ENCODE measurements around the gene HOXA2. TPM values are rescaled to one million over a fixed set of nuclear protein-coding genes. Genes with fewer than 3 reads are reported as not detected.

Gene HOXA2
- total and polyA plus RNA-seq, 2 of the 13 experiments (the other 11 are each of a cell fraction or from before 2014, with no cell fraction given) = 0.22 to 0.29 TPM

GRCh38 chr7:27141923-27142579, 39.6 kb upstream of the HOXA2 start (continued):
- TF ChIP-seq PHF21A (CRISPR knock-in tag; IDR thresholded peaks at IDR 0.05) = 0 out of 2 replicates have a peak, but pooled peaks have one; percentile 18
- no peak for TF ChIP-seq ZNF251 (CRISPR knock-in tag; IDR thresholded peaks at IDR 0.05)
- TF ChIP-seq SAP130 (CRISPR knock-in tag; IDR thresholded peaks at IDR 0.05; ENCODE audit: low read depth) = peak; percentile 55
- no peak for TF ChIP-seq IRF2 (CRISPR knock-in tag; IDR thresholded peaks at IDR 0.05)
- TF ChIP-seq HMGXB4 (CRISPR knock-in tag; IDR thresholded peaks at IDR 0.05; ENCODE audit: borderline replicate concordance in 1 of 2, low read depth in 1 of 2) = peak in 1 of 2 experiments; percentile 67; a peak in 2 of 4 replicates
- TF ChIP-seq, protein P1, sequence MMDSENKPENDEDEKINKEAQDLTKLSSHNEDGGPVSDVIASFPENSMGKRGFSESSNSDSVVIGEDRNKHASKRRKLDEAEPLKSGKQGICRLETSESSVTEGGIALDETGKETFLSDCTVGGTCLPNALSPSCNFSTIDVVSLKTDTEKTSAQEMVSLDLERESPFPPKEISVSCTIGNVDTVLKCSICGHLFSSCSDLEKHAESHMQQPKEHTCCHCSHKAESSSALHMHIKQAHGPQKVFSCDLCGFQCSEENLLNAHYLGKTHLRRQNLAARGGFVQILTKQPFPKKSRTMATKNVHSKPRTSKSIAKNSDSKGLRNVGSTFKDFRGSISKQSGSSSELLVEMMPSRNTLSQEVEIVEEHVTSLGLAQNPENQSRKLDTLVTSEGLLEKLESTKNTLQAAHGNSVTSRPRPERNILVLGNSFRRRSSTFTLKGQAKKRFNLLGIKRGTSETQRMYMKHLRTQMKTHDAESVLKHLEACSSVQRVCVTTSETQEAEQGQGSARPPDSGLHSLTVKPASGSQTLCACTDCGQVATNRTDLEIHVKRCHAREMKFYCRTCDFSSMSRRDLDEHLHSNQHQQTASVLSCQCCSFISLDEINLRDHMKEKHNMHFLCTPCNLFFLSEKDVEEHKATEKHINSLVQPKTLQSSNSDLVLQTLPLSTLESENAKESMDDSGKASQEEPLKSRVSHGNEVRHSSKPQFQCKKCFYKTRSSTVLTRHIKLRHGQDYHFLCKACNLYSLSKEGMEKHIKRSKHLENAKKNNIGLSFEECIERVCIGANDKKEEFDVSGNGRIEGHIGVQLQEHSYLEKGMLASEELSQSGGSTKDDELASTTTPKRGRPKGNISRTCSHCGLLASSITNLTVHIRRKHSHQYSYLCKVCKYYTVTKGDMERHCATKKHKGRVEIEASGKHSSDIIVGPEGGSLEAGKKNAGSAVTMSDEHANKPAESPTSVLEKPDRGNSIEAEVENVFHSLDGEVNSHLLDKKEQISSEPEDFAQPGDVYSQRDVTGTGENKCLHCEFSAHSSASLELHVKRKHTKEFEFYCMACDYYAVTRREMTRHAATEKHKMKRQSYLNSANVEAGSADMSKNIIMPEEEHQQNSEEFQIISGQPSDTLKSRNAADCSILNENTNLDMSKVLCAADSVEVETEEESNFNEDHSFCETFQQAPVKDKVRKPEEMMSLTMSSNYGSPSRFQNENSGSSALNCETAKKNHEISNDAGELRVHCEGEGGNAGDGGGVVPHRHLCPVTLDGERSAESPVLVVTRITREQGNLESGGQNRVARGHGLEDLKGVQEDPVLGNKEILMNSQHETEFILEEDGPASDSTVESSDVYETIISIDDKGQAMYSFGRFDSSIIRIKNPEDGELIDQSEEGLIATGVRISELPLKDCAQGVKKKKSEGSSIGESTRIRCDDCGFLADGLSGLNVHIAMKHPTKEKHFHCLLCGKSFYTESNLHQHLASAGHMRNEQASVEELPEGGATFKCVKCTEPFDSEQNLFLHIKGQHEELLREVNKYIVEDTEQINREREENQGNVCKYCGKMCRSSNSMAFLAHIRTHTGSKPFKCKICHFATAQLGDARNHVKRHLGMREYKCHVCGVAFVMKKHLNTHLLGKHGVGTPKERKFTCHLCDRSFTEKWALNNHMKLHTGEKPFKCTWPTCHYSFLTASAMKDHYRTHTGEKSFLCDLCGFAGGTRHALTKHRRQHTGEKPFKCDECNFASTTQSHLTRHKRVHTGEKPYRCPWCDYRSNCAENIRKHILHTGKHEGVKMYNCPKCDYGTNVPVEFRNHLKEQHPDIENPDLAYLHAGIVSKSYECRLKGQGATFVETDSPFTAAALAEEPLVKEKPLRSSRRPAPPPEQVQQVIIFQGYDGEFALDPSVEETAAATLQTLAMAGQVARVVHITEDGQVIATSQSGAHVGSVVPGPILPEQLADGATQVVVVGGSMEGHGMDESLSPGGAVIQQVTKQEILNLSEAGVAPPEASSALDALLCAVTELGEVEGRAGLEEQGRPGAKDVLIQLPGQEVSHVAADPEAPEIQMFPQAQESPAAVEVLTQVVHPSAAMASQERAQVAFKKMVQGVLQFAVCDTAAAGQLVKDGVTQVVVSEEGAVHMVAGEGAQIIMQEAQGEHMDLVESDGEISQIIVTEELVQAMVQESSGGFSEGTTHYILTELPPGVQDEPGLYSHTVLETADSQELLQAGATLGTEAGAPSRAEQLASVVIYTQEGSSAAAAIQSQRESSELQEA (CRISPR knock-in tag; IDR thresholded peaks at IDR 0.05; ENCODE audit: not compliant biosample characterization) = no peak
- TF ChIP-seq CERS6 (CRISPR knock-in tag; IDR thresholded peaks at IDR 0.05) = no peak
- TF ChIP-seq ZNF3 (CRISPR knock-in tag; IDR thresholded peaks at IDR 0.05) = no peak
- TF ChIP-seq ZNF225 (CRISPR knock-in tag; IDR thresholded peaks at IDR 0.05) = no peak
- TF ChIP-seq, protein P2, sequence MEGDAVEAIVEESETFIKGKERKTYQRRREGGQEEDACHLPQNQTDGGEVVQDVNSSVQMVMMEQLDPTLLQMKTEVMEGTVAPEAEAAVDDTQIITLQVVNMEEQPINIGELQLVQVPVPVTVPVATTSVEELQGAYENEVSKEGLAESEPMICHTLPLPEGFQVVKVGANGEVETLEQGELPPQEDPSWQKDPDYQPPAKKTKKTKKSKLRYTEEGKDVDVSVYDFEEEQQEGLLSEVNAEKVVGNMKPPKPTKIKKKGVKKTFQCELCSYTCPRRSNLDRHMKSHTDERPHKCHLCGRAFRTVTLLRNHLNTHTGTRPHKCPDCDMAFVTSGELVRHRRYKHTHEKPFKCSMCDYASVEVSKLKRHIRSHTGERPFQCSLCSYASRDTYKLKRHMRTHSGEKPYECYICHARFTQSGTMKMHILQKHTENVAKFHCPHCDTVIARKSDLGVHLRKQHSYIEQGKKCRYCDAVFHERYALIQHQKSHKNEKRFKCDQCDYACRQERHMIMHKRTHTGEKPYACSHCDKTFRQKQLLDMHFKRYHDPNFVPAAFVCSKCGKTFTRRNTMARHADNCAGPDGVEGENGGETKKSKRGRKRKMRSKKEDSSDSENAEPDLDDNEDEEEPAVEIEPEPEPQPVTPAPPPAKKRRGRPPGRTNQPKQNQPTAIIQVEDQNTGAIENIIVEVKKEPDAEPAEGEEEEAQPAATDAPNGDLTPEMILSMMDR (CRISPR knock-in tag; IDR thresholded peaks at IDR 0.05) = peak; percentile 31; the same call in 1 of the 2 replicates
- 0 out of 2 replicates have a peak, but pooled peaks have one; percentile 4 for TF ChIP-seq MXD3 (CRISPR knock-in tag; IDR thresholded peaks at IDR 0.05)
- TF ChIP-seq ZFX (CRISPR knock-in tag; IDR thresholded peaks at IDR 0.05; ENCODE audit: low read depth) = peak; percentile 65
- no peak for TF ChIP-seq JARID2 (CRISPR knock-in tag; IDR thresholded peaks at IDR 0.05; ENCODE audit: insufficient replicate concordance)
- TF ChIP-seq ZNF790 (CRISPR knock-in tag; IDR thresholded peaks at IDR 0.05; ENCODE audit: borderline replicate concordance) = no peak

All from HepG2 (cell line).